SK-N-SH (cell line): ENCODE measurements around the gene DYNLT3. TPM values are rescaled to one million over a fixed set of nuclear protein-coding genes. Genes with fewer than 3 reads are reported as not detected.

Source experiments
- CTCF ChIA-PET: fragments of 300-600, 350-600 bp; formaldehyde crosslinking; extraction: SDS; loops from one replicate; lab custom pipeline; 2021; lab: Yijun Ruan, JAX
- POLR2A ChIA-PET: fragments of 350-600 bp; sonication (Branson Sonifier 250); formaldehyde crosslinking; extraction: SDS; loops from one replicate; lab custom pipeline; 2020; ENCODE audit warnings: antibody characterized with exemption, inconsistent platforms; lab: Yijun Ruan, JAX
- DNase-seq: peaks from one replicate; pipeline ENCODE4 v3.0.0; 2012
- H2AFZ ChIP-seq: fragments of 200-600 bp; sonication (generic); 2 replicates; pipeline ENCODE4 v1.8.1; 2016; ENCODE audit warnings: antibody characterized with exemption, mild to moderate bottlenecking, low read depth
- H3F3A ChIP-seq: fragments of 200-600 bp; sonication (generic); replicated peaks from 2 replicates; pipeline ENCODE3; 2016; ENCODE audit warnings: antibody characterized with exemption, mild to moderate bottlenecking; ENCODE audit not compliant: insufficient read depth
- H3K27ac ChIP-seq, 2 experiments: fragments of 200-500 bp in 1 of 2; fragments of 200-600 bp in 1 of 2; sonication (Bioruptor generic) in 1 of 2; sonication (generic), shearing (Covaris generic) in 1 of 2; 2 replicates each; pipeline versions ENCODE4 v1.5.1 to v1.6.1; 2014 to 2016; ENCODE audit warnings: low read depth in 2 of 2, inconsistent platforms in 1 of 2, low read length in 1 of 2, mild to moderate bottlenecking in 1 of 2, mixed read lengths in 1 of 2
- H3K27me3 ChIP-seq: fragments of 200-600 bp; sonication (generic), shearing (Covaris generic); 2 replicates; pipeline ENCODE4 v1.6.1; 2016; ENCODE audit warnings: mixed run types; ENCODE audit not compliant: insufficient read depth
- H3K36me3 ChIP-seq, 2 experiments: fragments of 200-500 bp in 1 of 2; fragments of 200-600 bp in 1 of 2; sonication (Bioruptor generic) in 1 of 2; sonication (generic) in 1 of 2; replicated peaks in 1 of 2; 2 replicates each; pipeline versions ENCODE3 to v1.5.1; 2014 to 2016; ENCODE audit warnings: low read length in 1 of 2, mild to moderate bottlenecking in 1 of 2; ENCODE audit not compliant: insufficient read depth in 2 of 2, control insufficient read depth in 1 of 2
- H3K4me1 ChIP-seq, 2 experiments: fragments of 200-500 bp in 1 of 2; fragments of 200-600 bp in 1 of 2; sonication (Bioruptor generic) in 1 of 2; sonication (generic), shearing (Covaris generic) in 1 of 2; 2 replicates each; pipeline versions ENCODE4 v1.5.1 to v1.6.1; 2014 to 2016; ENCODE audit warnings: low read depth in 1 of 2, low read length in 1 of 2, mixed run types in 1 of 2; ENCODE audit not compliant: insufficient read depth in 2 of 2, control insufficient read depth in 1 of 2
- H3K4me2 ChIP-seq: fragments of 200-600 bp; sonication (generic), shearing (Covaris generic); 2 replicates; pipeline ENCODE4 v1.6.1; 2017; ENCODE audit warnings: mixed run types
- H3K4me3 ChIP-seq, 2 experiments: fragments of 200-500 bp in 1 of 2; fragments of 200-600 bp in 1 of 2; sonication (Bioruptor generic) in 1 of 2; sonication (generic), shearing (Covaris generic) in 1 of 2; 2 replicates each; pipeline versions ENCODE4 v1.5.1 to v1.8.1; 2014 to 2016; ENCODE audit warnings: low read depth in 2 of 2, inconsistent platforms in 1 of 2, low read length in 1 of 2, mild to moderate bottlenecking in 1 of 2, mixed read lengths in 1 of 2, moderate library complexity in 1 of 2
- H3K79me2 ChIP-seq: fragments of 200-600 bp; sonication (generic); 2 replicates; pipeline ENCODE4 v1.8.1; 2017; ENCODE audit warnings: mild to moderate bottlenecking; ENCODE audit not compliant: insufficient read depth
- H3K9ac ChIP-seq: fragments of 200-600 bp; sonication (generic); 2 replicates; pipeline ENCODE4 v1.6.1; 2017; ENCODE audit warnings: mixed run types
- H3K9me2 ChIP-seq: fragments of 200-600 bp; sonication (generic); 2 replicates; pipeline ENCODE4 v1.6.1; 2017; ENCODE audit warnings: mixed run types
- H3K9me3 ChIP-seq: fragments of 200-600 bp; sonication (generic); 2 replicates; pipeline ENCODE4 v1.6.1; 2017; ENCODE audit warnings: mixed run types, mild to moderate bottlenecking, moderate library complexity
- H4K20me1 ChIP-seq: fragments of 200-600 bp; sonication (generic); 2 replicates; pipeline ENCODE4 v1.6.1; 2017; ENCODE audit warnings: mild to moderate bottlenecking, mixed run types; ENCODE audit not compliant: insufficient read depth
- ELF1 ChIP-seq: IDR thresholded peaks from 2 replicates; pipeline ENCODE4 v1.4.0; 2012
- EP300 ChIP-seq, 2 experiments: IDR thresholded peaks; 2 replicates each; pipeline versions ENCODE4 v1.4.0 to v1.6.1; 2012; ENCODE audit warnings: borderline replicate concordance in 1 of 2, low read depth in 1 of 2, low read length in 1 of 2
- EZH2phosphoT487 ChIP-seq: fragments of 200-600 bp; sonication (generic); IDR thresholded peaks from 2 replicates; pipeline ENCODE4 v1.6.1; 2017; ENCODE audit warnings: low read depth, mixed run types, mild to moderate bottlenecking, antibody characterized with exemption, moderate library complexity, borderline replicate concordance
- FOXM1 ChIP-seq: IDR thresholded peaks from 2 replicates; pipeline ENCODE4 v1.4.0; 2012; ENCODE audit warnings: low read depth, mild to moderate bottlenecking
- GATA2 ChIP-seq: sonication (generic); formaldehyde crosslinking; IDR thresholded peaks from 2 replicates; pipeline ENCODE4 v1.5.0; 2020; ENCODE audit warnings: mild to moderate bottlenecking, missing genetic modification reagents
- JUND ChIP-seq: IDR thresholded peaks from 2 replicates; pipeline ENCODE4 v1.4.0; 2012
- NFIC ChIP-seq: IDR thresholded peaks from 2 replicates; pipeline ENCODE4 v1.4.0; 2012; ENCODE audit warnings: borderline replicate concordance
- NRF1 ChIP-seq: IDR thresholded peaks from 2 replicates; pipeline ENCODE4 v1.6.1; 2012; ENCODE audit warnings: low read depth, mild to moderate bottlenecking, low read length
- RAD21 ChIP-seq: IDR thresholded peaks from 2 replicates; pipeline ENCODE4 v1.6.1; 2012; ENCODE audit warnings: mild to moderate bottlenecking, low read length
- RCOR1 ChIP-seq: fragments of 150-350 bp; IDR thresholded peaks from 2 replicates; pipeline ENCODE4 v1.6.1; 2017; ENCODE audit warnings: antibody characterized with exemption, low read length
- RXRA ChIP-seq: IDR thresholded peaks from 2 replicates; pipeline ENCODE4 v1.4.0; 2012; ENCODE audit warnings: low read depth, mild to moderate bottlenecking, borderline replicate concordance
- SMC3 ChIP-seq: IDR thresholded peaks from 2 replicates; pipeline ENCODE4 v1.6.1; 2012; ENCODE audit warnings: low read depth, low read length, improper control_type of control experiment
- TCF12 ChIP-seq: IDR thresholded peaks from 2 replicates; pipeline ENCODE4 v1.4.0; 2012
- WGBS: methylation state at CpG from one replicate; pipeline ENCODE4 v1.1.6; 2017; ENCODE audit warnings: low lambda C conversion rate; 5-methylcytosine and 5-hydroxymethylcytosine counted together
- polyA plus RNA-seq, 3 experiments: library from polyadenylated mRNA; depleted of rRNA; stranded (reverse); fragments of >200 nt; gene quantifications; 2 replicates each; pipeline ENCODE4 v1.2.3, GENCODE V29; 2012
- TF ChIP-seq, protein P1 (sequence below): IDR thresholded peaks from 2 replicates; pipeline ENCODE4 v1.4.0; 2012; ENCODE audit warnings: low read depth, borderline replicate concordance
- TF ChIP-seq, protein P2 (sequence below): fragments of 150-350 bp; IDR thresholded peaks from 2 replicates; pipeline ENCODE4 v1.6.1; 2016; ENCODE audit warnings: mild to moderate bottlenecking, low read depth, low read length
- TF ChIP-seq, protein P3 (sequence below): IDR thresholded peaks from 2 replicates; pipeline ENCODE4 v1.4.0; 2012; ENCODE audit warnings: low read depth, borderline replicate concordance
- TF ChIP-seq, protein P4 (sequence below): IDR thresholded peaks from 2 replicates; pipeline ENCODE4 v1.6.1; 2012; ENCODE audit warnings: mild to moderate bottlenecking, low read depth, low read length, moderate library complexity

The DYNLT3 gene
- polyA plus RNA-seq, 1 of the 3 experiments (the other 2 are of a cell fraction): 7.3 TPM

DNA sequence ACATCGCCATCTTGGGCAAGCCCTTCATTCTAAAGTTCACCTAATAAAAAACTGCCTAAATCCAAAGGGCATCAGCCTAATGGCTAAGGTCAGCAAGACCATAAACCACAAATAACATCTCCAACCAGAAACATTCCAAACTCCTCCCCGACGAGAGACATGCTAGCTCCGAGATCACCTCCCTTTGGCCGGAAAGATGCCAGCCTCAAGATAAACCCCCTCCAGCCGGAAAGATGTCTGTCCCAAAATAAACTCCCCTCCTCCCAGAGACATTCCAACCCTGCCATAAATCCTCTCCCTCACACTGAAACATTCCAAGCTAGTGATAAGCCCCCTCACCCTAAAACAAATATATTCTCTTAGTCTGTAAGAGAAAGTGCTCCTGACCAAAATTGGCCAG is 13.3 kb upstream of the DYNLT3 start:
- CTCF ChIA-PET: no interaction called here
- TF ChIP-seq NFIC (no peak), EZH2phosphoT487 (no peak), FOXM1 (no peak), ELF1 (no peak), TCF12 (no peak), EP300 (IDR thresholded peaks at IDR 0.05; ENCODE audit: borderline replicate concordance in 1 of 2, low read depth in 1 of 2, low read length in 1 of 2) (no peak), RCOR1 (no peak), RAD21 (no peak), NRF1 (no peak)
- TF ChIP-seq, protein P1, sequence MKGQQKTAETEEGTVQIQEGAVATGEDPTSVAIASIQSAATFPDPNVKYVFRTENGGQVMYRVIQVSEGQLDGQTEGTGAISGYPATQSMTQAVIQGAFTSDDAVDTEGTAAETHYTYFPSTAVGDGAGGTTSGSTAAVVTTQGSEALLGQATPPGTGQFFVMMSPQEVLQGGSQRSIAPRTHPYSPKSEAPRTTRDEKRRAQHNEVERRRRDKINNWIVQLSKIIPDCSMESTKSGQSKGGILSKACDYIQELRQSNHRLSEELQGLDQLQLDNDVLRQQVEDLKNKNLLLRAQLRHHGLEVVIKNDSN: no peak

DNA sequence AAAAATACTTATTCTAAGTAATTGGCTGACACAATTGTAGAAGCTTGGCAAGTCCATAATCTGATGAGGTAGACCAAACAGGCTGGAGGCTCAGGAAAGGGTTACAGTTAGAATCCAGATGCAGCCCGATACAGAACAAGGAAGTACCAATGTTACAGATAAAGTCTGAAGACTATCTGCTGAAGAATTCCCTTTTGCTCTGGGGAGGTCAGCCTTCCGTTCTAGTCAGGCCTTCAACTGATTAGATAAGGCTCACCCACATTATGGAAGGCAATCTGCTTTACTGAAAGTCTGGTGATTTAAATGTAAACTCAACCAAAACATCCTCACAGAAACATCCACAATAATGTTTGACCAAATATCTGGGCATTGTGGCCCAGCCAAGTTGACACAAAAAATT is 7.4 kb upstream of the DYNLT3 start:
- no peaks in the 10 kb centered on the region for H3K79me2 ChIP-seq
- H2AFZ ChIP-seq: no peak overlapping the region
- 2% methylated on average over 2 of the region's 2 CpGs for WGBS
- no peak overlapping the region for H3K4me3 ChIP-seq
- H3F3A ChIP-seq: no peaks in the 10 kb centered on the region
- no peaks in the 10 kb centered on the region for H3K9me2 ChIP-seq
- DNase-seq: no peak
- no peak overlapping the region for H3K9ac ChIP-seq
- H3K4me1 ChIP-seq: no peaks in the 10 kb centered on the region
- H3K36me3 ChIP-seq: no peaks in the 10 kb centered on the region
- H3K4me2 ChIP-seq: no peak overlapping the region
- CTCF ChIA-PET: no interaction called here
- H4K20me1 ChIP-seq: no peaks in the 10 kb centered on the region
- 0 out of 2 replicates have a peak, but pooled peaks cover 4% of the 10 kb centered on the region for H3K27me3 ChIP-seq
- no peak overlapping the region for H3K27ac ChIP-seq
- POLR2A ChIA-PET: no interaction called here
- no peaks in the 10 kb centered on the region for H3K9me3 ChIP-seq
- TF ChIP-seq, protein P2, sequence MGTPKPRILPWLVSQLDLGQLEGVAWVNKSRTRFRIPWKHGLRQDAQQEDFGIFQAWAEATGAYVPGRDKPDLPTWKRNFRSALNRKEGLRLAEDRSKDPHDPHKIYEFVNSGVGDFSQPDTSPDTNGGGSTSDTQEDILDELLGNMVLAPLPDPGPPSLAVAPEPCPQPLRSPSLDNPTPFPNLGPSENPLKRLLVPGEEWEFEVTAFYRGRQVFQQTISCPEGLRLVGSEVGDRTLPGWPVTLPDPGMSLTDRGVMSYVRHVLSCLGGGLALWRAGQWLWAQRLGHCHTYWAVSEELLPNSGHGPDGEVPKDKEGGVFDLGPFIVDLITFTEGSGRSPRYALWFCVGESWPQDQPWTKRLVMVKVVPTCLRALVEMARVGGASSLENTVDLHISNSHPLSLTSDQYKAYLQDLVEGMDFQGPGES: no peak

More for the DNA sequence above, 13.3 kb upstream of the DYNLT3 start:
- 19% methylated on average over 6 of the region's 6 CpGs for WGBS
- Histone ChIP-seq H2AFZ (no peak overlapping the region), H3K9me3 (no peaks in the 10 kb centered on the region), H3K79me2 (no peaks in the 10 kb centered on the region), H3K36me3 (no peaks in the 10 kb centered on the region), H3F3A (no peaks in the 10 kb centered on the region), H3K9ac (no peak overlapping the region), H3K4me2 (no peak overlapping the region), H3K4me1 (no peaks in the 10 kb centered on the region), H4K20me1 (no peaks in the 10 kb centered on the region), H3K9me2 (no peaks in the 10 kb centered on the region), H3K4me3 (no peak overlapping the region), H3K27me3 (no peaks in the 10 kb centered on the region), H3K27ac (no peak overlapping the region)
- no peak for DNase-seq
- POLR2A ChIA-PET: no interaction called here

DNA sequence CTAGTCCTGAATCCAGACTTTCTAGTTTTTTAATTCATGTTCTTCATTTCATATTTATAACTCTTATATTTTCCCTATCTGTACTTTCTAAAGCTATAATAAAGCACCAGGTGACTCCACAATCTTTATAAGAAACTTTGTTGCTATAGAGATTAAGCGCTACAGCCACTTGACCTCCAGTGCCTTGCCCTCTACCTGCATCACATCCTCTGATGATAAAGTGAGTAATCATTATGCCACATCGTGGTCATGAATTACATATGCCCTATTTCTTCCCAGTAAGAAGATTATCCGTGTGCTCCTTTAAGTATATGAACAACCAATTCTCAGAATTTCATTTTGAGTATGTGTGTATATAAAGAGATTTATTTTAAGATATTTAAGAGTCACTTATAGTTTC is 6.8 kb upstream of the DYNLT3 start:
- no peaks in the 10 kb centered on the region for H3K9me2 ChIP-seq
- H3F3A ChIP-seq: no peaks in the 10 kb centered on the region
- no peak overlapping the region for H3K27ac ChIP-seq
- no peaks in the 10 kb centered on the region for H3K36me3 ChIP-seq
- no peak overlapping the region for H3K4me3 ChIP-seq
- 33% methylated on average over 3 of the region's 3 CpGs for WGBS
- 0 out of 2 replicates have a peak, but pooled peaks cover 4% of the 10 kb centered on the region for H3K27me3 ChIP-seq
- H3K4me1 ChIP-seq: no peaks in the 10 kb centered on the region
- H3K4me2 ChIP-seq: no peak overlapping the region
- TF ChIP-seq, protein P3, sequence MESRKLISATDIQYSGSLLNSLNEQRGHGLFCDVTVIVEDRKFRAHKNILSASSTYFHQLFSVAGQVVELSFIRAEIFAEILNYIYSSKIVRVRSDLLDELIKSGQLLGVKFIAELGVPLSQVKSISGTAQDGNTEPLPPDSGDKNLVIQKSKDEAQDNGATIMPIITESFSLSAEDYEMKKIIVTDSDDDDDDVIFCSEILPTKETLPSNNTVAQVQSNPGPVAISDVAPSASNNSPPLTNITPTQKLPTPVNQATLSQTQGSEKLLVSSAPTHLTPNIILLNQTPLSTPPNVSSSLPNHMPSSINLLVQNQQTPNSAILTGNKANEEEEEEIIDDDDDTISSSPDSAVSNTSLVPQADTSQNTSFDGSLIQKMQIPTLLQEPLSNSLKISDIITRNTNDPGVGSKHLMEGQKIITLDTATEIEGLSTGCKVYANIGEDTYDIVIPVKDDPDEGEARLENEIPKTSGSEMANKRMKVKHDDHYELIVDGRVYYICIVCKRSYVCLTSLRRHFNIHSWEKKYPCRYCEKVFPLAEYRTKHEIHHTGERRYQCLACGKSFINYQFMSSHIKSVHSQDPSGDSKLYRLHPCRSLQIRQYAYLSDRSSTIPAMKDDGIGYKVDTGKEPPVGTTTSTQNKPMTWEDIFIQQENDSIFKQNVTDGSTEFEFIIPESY: no peak
- no peak for TF ChIP-seq JUND
- TF ChIP-seq SMC3: no peak
- TF ChIP-seq RXRA: no peak
- TF ChIP-seq GATA2: no peak
- TF ChIP-seq FOXM1: no peak
- TF ChIP-seq, protein P4, sequence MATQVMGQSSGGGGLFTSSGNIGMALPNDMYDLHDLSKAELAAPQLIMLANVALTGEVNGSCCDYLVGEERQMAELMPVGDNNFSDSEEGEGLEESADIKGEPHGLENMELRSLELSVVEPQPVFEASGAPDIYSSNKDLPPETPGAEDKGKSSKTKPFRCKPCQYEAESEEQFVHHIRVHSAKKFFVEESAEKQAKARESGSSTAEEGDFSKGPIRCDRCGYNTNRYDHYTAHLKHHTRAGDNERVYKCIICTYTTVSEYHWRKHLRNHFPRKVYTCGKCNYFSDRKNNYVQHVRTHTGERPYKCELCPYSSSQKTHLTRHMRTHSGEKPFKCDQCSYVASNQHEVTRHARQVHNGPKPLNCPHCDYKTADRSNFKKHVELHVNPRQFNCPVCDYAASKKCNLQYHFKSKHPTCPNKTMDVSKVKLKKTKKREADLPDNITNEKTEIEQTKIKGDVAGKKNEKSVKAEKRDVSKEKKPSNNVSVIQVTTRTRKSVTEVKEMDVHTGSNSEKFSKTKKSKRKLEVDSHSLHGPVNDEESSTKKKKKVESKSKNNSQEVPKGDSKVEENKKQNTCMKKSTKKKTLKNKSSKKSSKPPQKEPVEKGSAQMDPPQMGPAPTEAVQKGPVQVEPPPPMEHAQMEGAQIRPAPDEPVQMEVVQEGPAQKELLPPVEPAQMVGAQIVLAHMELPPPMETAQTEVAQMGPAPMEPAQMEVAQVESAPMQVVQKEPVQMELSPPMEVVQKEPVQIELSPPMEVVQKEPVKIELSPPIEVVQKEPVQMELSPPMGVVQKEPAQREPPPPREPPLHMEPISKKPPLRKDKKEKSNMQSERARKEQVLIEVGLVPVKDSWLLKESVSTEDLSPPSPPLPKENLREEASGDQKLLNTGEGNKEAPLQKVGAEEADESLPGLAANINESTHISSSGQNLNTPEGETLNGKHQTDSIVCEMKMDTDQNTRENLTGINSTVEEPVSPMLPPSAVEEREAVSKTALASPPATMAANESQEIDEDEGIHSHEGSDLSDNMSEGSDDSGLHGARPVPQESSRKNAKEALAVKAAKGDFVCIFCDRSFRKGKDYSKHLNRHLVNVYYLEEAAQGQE: no peak
- DNase-seq: no peak
- no peaks in the 10 kb centered on the region for H3K79me2 ChIP-seq
- no peak overlapping the region for H3K9ac ChIP-seq
- CTCF ChIA-PET: no interaction called here
- H4K20me1 ChIP-seq: no peaks in the 10 kb centered on the region
- H3K9me3 ChIP-seq: no peaks in the 10 kb centered on the region
- H2AFZ ChIP-seq: no peak overlapping the region
- POLR2A ChIA-PET: no interaction called here
